ENCODE data around the gene PDILT.

PDILT gene

GRCh38 chr16:20363191-20363590 lies 41.3 kb downstream of the PDILT start:
- H3K36me3 ChIP-seq (ENCODE audit: insufficient read depth): no peaks in the 10 kb centered on the region
- H3K27me3 ChIP-seq (ENCODE audit: insufficient read depth, low read depth): no peaks in the 10 kb centered on the region
- H3K79me2 ChIP-seq (ENCODE audit: insufficient read depth, low read depth): no peaks in the 10 kb centered on the region
- H3K4me2 ChIP-seq: no peak overlapping the region
- no peaks in the 10 kb centered on the region for H4K20me1 ChIP-seq (ENCODE audit: insufficient read depth)
- H3K27ac ChIP-seq: no peak overlapping the region
- no peak overlapping the region for H3K9ac ChIP-seq
- no peak overlapping the region for H3K4me3 ChIP-seq (IDR thresholded peaks at IDR 0.05; ENCODE audit: insufficient read depth, low read depth, low read length)
- no peak for TF ChIP-seq CTCF (conservative IDR thresholded peaks at IDR 0.05; ENCODE audit: low read depth, low read length)
- no peak overlapping the region for H2AFZ ChIP-seq (ENCODE audit: low read depth)
- no peaks in the 10 kb centered on the region for H3K4me1 ChIP-seq (ENCODE audit: low read depth, poor library complexity, severe bottlenecking)

- Histone ChIP-seq H3K79me2 (ENCODE audit: insufficient read depth, low read depth) (no peaks in the 10 kb centered on the region), H3K27ac (no peak overlapping the region), H3K9ac (no peak overlapping the region), H3K27me3 (ENCODE audit: insufficient read depth, low read depth) (no peaks in the 10 kb centered on the region), H4K20me1 (ENCODE audit: insufficient read depth) (no peaks in the 10 kb centered on the region), H3K4me3 (IDR thresholded peaks at IDR 0.05; ENCODE audit: insufficient read depth, low read depth, low read length) (no peak overlapping the region), H3K4me1 (ENCODE audit: low read depth, poor library complexity, severe bottlenecking) (no peaks in the 10 kb centered on the region), H2AFZ (ENCODE audit: low read depth) (no peak overlapping the region), H3K4me2 (no peak overlapping the region), H3K36me3 (ENCODE audit: insufficient read depth) (no peaks in the 10 kb centered on the region)
- TF ChIP-seq CTCF (conservative IDR thresholded peaks at IDR 0.05; ENCODE audit: low read depth, low read length): peak; percentile 39; the same call in 1 of the 2 replicates
Measured at GRCh38 chr16:20359997-20360396, 44.5 kb downstream of the PDILT start.

GRCh38 chr16:20355114-20355782 lies 49.3 kb downstream of the PDILT start:
- Histone ChIP-seq H3K36me3 (ENCODE audit: insufficient read depth) (no peaks in the 10 kb centered on the region), H3K79me2 (ENCODE audit: insufficient read depth, low read depth) (no peaks in the 10 kb centered on the region), H3K27ac (no peak overlapping the region), H3K4me1 (ENCODE audit: low read depth, poor library complexity, severe bottlenecking) (no peaks in the 10 kb centered on the region), H3K27me3 (ENCODE audit: insufficient read depth, low read depth) (no peaks in the 10 kb centered on the region), H3K9ac (no peak overlapping the region), H3K4me3 (IDR thresholded peaks at IDR 0.05; ENCODE audit: insufficient read depth, low read depth, low read length) (no peak overlapping the region), H2AFZ (ENCODE audit: low read depth) (no peak overlapping the region), H4K20me1 (ENCODE audit: insufficient read depth) (no peaks in the 10 kb centered on the region), H3K4me2 (no peak overlapping the region)
- no peak for TF ChIP-seq CTCF (conservative IDR thresholded peaks at IDR 0.05; ENCODE audit: low read depth, low read length)

GRCh38 chr16:20353379-20353778 lies 51.2 kb downstream of the PDILT start:
- Histone ChIP-seq H4K20me1 (ENCODE audit: insufficient read depth) (no peaks in the 10 kb centered on the region), H3K36me3 (ENCODE audit: insufficient read depth) (no peaks in the 10 kb centered on the region), H2AFZ (ENCODE audit: low read depth) (no peak overlapping the region), H3K79me2 (ENCODE audit: insufficient read depth, low read depth) (no peaks in the 10 kb centered on the region), H3K9ac (no peak overlapping the region), H3K4me3 (IDR thresholded peaks at IDR 0.05; ENCODE audit: insufficient read depth, low read depth, low read length) (no peak overlapping the region), H3K27ac (no peak overlapping the region), H3K4me2 (no peak overlapping the region), H3K27me3 (ENCODE audit: insufficient read depth, low read depth) (no peaks in the 10 kb centered on the region), H3K4me1 (ENCODE audit: low read depth, poor library complexity, severe bottlenecking) (no peaks in the 10 kb centered on the region)
- TF ChIP-seq CTCF (conservative IDR thresholded peaks at IDR 0.05; ENCODE audit: low read depth, low read length): no peak

Data from KMS-11 (cell line).